HL-60/S4 treated with retinoic acid at 250 ng/mL for 4 days and 3 days (cell line): Measurements from ENCODE around the gene SLC25A42.
"Not testable (repeated sequence)": the region's sequence is repeated elsewhere in the genome, so short reads cannot be mapped to it uniquely, and the experiment has no call there.

Source experiments
- in situ Hi-C: fragments of 300-500 bp; cut with MboI; formaldehyde crosslinking; loops from 2 replicates; pipeline ENCODE4 v1.7.0; 2022; ENCODE audit warnings: low sequenced_read_pairs

SLC25A42 gene

GRCh38 chr19:19098703-19099632, 35.2 kb downstream of the SLC25A42 start:
- in situ Hi-C loops = no loop called here

GRCh38 chr19:19101540-19101939, 37.7 kb downstream of the SLC25A42 start:
- in situ Hi-C loops = no loop called here

- in situ Hi-C loops = not testable (repeated sequence)
Observed at GRCh38 chr19:19102566-19102965, 38.8 kb downstream of the SLC25A42 start.

- in situ Hi-C loops = no loop called here
Observed at GRCh38 chr19:19103167-19103566, 39.4 kb downstream of the SLC25A42 start.

- in situ Hi-C loops = no loop called here
Observed at GRCh38 chr19:19105365-19106055, 41.7 kb downstream of the SLC25A42 start.

- in situ Hi-C loops = no loop called here
Observed at GRCh38 chr19:19106056-19106551, 42.3 kb downstream of the SLC25A42 start.

- in situ Hi-C loops = not testable (repeated sequence)
Observed at GRCh38 chr19:19106938-19107337, 43.1 kb downstream of the SLC25A42 start.

- in situ Hi-C loops = no loop called here
Observed at GRCh38 chr19:19107654-19108053, 43.9 kb downstream of the SLC25A42 start.

DNA sequence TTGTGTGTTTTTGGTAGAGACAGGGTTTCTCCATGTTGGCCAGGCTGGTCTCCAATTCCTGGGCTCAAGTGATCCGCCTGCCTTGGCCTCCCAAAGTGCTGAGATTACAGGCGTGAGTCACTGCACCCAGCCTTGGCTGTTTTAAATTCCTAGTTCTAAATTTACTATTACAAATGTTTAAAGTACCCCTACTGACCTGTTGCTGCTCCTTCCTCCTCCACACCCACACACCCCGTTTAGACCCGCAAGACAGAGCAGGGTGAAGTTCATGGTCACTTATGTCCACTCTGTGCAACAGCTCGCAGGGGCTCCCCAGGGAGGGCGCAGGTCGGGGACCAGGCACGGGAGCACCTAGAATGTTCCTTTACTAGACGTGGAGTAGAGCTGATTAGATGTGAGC, 45.8 kb downstream of the SLC25A42 start:
- in situ Hi-C loops = no loop called here

DNA sequence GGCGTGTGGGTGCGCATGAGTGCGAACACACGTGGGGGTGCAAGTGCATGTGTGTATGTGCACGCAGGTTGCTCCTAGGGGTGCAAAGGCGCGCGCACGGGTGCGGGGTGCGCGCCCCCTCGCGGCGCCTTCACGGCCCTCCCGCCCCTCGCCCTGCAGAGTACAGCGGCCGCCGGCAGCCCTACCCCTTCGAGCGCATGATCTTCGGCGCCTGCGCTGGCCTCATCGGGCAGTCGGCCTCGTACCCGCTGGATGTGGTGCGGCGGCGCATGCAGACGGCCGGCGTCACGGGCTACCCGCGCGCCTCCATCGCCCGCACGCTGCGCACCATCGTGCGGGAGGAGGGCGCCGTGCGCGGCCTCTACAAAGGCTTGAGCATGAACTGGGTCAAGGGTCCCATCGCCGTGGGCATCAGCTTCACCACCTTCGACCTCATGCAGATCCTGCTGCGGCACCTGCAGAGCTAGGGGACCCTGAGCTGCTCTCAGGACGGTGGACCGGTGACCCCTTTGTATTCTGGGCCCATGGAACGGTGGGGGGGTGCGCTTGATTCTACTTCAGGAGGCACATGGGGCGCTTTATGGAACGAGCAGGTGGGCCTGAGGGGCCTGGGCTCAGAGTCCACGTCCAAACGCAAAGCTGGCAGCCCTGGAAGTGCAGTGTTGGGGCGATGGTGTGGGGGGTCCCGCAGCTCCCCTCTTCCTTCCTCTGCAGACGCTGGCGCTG, 46.8 kb downstream of the SLC25A42 start:
- in situ Hi-C loops = no loop called here

DNA sequence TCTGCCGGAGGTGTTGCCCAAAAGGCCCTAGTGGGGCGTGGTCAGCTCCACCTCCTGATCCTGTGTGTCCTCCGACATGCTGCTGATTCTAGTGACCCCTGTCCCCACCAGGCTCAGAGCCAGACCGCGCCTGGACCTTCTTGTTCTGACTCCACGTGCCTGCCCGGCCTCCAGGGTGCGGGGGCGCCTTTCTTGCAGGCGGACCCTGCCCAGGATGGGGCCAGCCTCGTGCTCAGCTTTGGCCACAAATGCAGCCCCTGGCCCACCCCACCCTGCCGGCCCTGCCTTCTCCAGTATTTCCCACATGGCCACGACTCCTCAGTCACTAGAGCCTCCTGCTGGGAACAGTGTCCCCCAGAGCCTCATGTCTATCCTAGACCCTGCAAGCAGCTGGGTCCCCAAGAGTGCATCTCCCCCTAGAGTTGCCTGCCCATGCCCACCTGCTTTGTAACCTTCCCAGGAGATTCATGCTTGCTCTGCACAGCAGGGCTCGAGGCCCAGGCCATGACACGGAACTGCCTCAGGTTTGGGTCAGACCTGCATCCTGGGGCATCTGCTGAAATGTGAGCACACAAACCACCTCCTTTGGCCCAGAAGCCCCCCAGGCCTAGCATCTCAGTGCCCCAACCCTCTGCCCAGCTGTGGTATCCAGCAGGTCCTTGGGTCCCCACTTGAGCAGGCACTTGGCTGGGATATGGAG, 47.5 kb downstream of the SLC25A42 start:
- in situ Hi-C loops = no loop called here

DNA sequence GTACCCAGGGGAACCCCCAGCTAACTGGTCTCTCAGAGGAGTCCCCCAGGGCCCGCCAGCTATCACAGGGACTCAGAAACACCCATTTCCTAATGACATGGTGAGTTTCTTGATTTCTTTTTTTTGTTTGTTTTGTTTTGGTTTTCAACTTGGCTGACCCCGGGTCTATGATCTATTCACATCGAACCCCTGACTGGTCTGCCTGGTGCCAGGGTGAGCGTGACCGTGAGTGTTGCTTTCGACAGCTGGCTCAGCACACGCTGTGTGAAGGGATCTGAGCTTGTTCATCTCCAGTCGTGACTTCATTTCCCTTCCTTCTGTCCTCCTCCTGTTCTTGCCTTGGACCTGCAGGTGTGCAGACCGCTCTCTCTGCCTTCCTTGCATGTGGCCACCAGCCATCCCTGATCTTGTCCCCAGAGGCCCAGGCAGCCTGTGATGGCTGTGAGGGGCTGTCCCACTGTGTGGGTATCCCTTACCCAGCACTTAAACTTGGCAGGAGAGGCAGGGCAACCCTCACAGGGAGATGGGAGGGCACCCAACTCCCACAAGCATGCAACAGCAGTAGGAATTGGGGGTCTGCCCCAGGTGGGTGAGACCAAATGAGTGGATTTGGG, 48.3 kb downstream of the SLC25A42 start:
- in situ Hi-C loops = no loop called here

GRCh38 chr19:19113040-19113626, 49.3 kb downstream of the SLC25A42 start:
- in situ Hi-C loops = no loop called here

DNA sequence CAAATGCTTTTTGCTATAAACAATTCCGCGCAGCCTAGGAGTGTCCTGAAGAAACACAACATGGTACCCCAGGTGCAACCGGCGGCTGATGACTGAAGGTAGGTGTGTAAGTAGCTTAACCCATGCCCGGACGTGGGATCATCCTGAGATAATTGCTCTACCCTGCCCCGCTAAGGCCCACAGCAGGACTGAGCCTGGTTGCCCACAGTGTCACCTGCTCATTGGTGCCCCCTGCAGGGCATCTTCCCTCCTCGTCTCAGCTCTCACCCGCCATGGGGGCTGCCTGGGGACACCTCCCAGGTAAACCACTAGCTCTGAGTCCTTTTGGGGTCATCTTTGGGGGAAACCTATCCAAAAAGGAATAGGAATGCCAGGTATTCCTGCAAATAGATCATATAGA, 52.2 kb downstream of the SLC25A42 start:
- in situ Hi-C loops = no loop called here

DNA sequence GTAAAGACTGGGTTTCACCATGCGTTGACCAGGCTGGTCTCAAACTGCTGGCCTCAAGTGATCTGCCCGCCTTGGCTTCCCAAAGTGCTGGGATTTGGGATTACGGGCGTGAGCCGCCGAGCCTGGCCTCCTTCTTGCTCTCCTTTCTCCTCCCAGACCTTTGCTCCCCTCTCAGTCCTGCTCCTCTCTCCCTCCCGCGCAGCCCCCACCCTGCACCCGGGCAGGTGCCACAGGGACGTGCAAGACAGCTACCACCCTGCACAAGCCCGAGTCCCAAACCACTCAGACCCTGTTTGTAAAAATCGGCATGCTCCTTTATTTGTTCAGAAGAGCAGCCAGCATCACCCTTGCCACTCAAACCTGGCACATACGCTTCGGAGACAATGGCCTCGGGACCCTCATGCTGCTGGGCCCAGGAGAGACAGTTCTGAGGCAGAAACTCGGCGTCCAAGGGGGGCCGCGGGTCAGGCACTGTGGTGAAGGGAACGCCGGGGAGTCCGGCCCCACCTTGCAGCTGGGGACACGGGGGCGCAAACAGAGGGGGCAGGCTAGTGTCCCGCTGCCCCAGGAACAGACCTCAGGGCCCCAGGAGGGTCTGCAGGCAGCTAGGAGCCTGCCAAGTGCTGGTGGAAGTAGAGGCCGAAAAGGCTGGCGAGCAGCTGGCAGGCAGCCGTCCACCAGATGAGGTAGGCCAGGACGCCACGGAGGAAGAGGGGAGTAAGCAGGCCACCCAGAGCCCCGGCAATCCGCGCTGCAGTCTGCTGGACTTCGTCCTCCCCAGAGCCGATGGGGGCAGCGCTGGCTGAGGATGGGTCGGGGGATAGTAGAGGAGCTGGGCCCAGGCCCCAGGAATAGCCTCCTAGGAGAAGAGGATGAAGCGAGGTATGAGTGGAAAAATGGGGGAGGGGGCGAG, 55.8 kb downstream of the SLC25A42 start:
- in situ Hi-C loops = no loop called here

DNA sequence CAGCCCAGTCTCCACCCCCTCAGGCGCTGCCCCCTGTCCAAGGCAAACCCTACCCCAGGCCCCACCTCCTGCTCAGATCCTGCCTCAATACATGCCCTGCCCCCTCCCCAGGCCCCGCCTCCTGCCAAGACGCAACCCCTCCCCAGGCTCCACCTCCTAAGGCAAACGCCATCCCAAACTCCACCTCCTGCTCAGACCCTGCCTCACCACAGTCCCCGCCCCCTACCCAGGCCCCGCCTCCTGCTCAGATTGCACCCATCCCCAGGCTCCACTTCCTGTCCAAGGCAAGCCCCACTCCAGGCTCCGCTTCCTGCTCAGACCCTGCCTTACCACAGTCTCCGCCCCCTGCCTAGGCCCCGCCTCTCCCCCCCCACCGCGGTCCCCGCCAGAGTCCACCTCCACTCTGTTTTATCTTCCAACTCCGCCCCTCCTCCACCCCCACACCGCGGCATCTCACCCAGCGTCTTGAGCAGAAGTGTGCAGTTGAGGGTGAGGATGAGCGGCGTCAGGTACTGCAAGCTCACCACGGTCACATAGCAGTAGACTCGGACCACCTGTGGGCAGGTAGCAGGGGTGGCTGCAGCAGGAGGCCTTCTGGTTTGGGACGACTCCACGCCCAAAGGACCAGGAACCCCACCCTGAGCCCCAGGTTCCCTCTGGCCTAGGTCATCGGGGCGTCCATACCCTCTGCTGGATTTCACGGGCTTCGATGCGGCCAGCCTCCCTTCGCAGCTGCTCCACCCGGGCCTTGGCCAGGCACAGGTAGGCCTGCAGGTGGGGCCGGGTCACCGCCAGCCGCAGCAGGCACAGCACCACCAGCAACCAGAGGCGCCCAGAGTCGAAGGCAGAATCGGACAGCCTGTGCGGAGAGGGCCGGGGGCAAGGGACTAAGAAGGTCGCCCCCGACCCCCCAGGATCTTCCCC, 56.8 kb downstream of the SLC25A42 start:
- in situ Hi-C loops = no loop called here

DNA sequence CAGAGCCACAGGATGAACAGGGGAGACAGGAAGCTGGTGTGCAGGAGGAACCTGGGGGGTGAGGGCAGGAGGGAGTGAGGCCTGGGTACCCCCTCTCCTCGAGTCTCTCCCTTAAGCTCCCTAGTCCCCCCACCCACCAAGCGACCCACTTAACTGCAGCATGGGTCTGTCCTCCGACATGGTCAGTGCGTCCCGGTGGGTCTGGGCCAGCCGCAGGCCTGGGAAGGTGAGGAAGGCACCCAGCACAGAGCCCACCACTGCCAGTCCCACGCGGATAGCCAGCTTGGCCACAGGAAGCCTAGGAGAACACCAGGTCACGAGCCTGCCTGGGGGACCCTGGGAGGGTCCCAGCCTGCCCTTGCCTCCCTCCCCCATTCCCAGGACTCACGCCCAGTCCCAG, 57.6 kb downstream of the SLC25A42 start:
- in situ Hi-C loops = no loop called here

- in situ Hi-C loops = no loop called here
Observed at GRCh38 chr19:19122902-19123301, 59.1 kb downstream of the SLC25A42 start.
